ENCODE data around the gene MRPL1. TPM values are rescaled to one million over a fixed set of nuclear protein-coding genes. Genes with fewer than 3 reads are reported as not detected.

The MRPL1 gene
- total and polyA plus RNA-seq, 9 of the 15 experiments (the other 6 are each of a cell fraction or from before 2014, with no cell fraction given): 38.4 to 75.7 (median 63.7) TPM

DNA sequence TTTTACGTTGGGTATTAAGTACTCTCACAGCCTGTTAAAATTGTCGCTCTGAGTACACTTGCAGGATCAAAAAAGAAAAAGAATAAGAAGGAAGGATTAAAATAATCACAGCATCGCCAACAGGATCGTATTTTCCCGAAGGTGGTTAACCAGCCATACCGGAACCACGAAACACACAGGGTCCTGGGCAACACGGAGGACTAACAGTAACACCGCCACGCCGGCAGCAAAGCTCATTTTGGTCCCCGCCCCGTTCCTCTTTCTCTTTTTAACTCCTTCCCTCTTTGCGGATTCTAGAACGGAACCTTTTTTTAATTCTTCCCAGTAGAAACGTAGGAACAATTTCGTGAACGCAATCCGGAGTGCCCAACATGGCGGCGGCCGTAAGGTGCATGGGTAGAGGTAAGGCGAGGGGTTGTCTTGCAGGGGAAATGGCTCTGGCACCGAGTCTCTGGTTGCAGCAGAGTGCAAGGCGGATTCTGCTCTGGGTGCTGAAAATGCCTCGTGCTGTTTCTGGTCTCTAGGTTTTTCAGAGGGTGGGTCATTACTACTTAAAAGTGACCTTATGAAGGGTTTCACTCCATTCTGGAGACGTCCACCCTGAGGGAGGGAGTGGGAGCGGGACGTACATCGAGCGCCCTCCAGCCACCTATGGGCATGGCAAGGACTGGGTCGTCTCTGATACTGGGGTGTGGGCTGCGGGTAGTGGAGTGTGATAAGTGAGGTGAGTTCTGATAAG, at the start of gene MRPL1 (continued):
- TF ChIP-seq, protein P1, sequence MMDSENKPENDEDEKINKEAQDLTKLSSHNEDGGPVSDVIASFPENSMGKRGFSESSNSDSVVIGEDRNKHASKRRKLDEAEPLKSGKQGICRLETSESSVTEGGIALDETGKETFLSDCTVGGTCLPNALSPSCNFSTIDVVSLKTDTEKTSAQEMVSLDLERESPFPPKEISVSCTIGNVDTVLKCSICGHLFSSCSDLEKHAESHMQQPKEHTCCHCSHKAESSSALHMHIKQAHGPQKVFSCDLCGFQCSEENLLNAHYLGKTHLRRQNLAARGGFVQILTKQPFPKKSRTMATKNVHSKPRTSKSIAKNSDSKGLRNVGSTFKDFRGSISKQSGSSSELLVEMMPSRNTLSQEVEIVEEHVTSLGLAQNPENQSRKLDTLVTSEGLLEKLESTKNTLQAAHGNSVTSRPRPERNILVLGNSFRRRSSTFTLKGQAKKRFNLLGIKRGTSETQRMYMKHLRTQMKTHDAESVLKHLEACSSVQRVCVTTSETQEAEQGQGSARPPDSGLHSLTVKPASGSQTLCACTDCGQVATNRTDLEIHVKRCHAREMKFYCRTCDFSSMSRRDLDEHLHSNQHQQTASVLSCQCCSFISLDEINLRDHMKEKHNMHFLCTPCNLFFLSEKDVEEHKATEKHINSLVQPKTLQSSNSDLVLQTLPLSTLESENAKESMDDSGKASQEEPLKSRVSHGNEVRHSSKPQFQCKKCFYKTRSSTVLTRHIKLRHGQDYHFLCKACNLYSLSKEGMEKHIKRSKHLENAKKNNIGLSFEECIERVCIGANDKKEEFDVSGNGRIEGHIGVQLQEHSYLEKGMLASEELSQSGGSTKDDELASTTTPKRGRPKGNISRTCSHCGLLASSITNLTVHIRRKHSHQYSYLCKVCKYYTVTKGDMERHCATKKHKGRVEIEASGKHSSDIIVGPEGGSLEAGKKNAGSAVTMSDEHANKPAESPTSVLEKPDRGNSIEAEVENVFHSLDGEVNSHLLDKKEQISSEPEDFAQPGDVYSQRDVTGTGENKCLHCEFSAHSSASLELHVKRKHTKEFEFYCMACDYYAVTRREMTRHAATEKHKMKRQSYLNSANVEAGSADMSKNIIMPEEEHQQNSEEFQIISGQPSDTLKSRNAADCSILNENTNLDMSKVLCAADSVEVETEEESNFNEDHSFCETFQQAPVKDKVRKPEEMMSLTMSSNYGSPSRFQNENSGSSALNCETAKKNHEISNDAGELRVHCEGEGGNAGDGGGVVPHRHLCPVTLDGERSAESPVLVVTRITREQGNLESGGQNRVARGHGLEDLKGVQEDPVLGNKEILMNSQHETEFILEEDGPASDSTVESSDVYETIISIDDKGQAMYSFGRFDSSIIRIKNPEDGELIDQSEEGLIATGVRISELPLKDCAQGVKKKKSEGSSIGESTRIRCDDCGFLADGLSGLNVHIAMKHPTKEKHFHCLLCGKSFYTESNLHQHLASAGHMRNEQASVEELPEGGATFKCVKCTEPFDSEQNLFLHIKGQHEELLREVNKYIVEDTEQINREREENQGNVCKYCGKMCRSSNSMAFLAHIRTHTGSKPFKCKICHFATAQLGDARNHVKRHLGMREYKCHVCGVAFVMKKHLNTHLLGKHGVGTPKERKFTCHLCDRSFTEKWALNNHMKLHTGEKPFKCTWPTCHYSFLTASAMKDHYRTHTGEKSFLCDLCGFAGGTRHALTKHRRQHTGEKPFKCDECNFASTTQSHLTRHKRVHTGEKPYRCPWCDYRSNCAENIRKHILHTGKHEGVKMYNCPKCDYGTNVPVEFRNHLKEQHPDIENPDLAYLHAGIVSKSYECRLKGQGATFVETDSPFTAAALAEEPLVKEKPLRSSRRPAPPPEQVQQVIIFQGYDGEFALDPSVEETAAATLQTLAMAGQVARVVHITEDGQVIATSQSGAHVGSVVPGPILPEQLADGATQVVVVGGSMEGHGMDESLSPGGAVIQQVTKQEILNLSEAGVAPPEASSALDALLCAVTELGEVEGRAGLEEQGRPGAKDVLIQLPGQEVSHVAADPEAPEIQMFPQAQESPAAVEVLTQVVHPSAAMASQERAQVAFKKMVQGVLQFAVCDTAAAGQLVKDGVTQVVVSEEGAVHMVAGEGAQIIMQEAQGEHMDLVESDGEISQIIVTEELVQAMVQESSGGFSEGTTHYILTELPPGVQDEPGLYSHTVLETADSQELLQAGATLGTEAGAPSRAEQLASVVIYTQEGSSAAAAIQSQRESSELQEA (IDR thresholded peaks at IDR 0.05; ENCODE audit: low read depth): 0 out of 2 replicates have a peak, but pooled peaks have one; percentile 12
- TF ChIP-seq HCFC1 (IDR thresholded peaks at IDR 0.05; ENCODE audit: low read depth, low read length) (peak; percentile 88), KDM2B (CRISPR knock-in tag; IDR thresholded peaks at IDR 0.05) (no peak), LCOR (CRISPR knock-in tag; IDR thresholded peaks at IDR 0.05) (no peak), EZH2 (IDR thresholded peaks at IDR 0.05; ENCODE audit: borderline replicate concordance, low read depth, low read length) (no peak), ZNF586 (CRISPR knock-in tag; conservative IDR thresholded peaks at IDR 0.05) (no peak), TGIF2 (CRISPR knock-in tag; IDR thresholded peaks at IDR 0.05) (no peak), POLR3G (IDR thresholded peaks at IDR 0.05; ENCODE audit: extremely low read depth, insufficient read length, insufficient replicate concordance) (no peak), HDAC2 (IDR thresholded peaks at IDR 0.05) (peak; percentile 97), PHTF2 (CRISPR knock-in tag; IDR thresholded peaks at IDR 0.05) (no peak), TAF1 (IDR thresholded peaks at IDR 0.05; ENCODE audit: control insufficient read depth, extremely low read depth, insufficient read depth, low read length, severe bottlenecking) (peak; percentile 100), RNF2 (IDR thresholded peaks at IDR 0.05) (peak; percentile 81)
- TF ChIP-seq, protein P2, sequence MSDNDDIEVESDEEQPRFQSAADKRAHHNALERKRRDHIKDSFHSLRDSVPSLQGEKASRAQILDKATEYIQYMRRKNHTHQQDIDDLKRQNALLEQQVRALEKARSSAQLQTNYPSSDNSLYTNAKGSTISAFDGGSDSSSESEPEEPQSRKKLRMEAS (CRISPR knock-in tag; IDR thresholded peaks at IDR 0.05): peak; percentile 65
- TF ChIP-seq, protein P3, sequence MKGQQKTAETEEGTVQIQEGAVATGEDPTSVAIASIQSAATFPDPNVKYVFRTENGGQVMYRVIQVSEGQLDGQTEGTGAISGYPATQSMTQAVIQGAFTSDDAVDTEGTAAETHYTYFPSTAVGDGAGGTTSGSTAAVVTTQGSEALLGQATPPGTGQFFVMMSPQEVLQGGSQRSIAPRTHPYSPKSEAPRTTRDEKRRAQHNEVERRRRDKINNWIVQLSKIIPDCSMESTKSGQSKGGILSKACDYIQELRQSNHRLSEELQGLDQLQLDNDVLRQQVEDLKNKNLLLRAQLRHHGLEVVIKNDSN (CRISPR knock-in tag; IDR thresholded peaks at IDR 0.05): no peak
- TF ChIP-seq, protein P4, sequence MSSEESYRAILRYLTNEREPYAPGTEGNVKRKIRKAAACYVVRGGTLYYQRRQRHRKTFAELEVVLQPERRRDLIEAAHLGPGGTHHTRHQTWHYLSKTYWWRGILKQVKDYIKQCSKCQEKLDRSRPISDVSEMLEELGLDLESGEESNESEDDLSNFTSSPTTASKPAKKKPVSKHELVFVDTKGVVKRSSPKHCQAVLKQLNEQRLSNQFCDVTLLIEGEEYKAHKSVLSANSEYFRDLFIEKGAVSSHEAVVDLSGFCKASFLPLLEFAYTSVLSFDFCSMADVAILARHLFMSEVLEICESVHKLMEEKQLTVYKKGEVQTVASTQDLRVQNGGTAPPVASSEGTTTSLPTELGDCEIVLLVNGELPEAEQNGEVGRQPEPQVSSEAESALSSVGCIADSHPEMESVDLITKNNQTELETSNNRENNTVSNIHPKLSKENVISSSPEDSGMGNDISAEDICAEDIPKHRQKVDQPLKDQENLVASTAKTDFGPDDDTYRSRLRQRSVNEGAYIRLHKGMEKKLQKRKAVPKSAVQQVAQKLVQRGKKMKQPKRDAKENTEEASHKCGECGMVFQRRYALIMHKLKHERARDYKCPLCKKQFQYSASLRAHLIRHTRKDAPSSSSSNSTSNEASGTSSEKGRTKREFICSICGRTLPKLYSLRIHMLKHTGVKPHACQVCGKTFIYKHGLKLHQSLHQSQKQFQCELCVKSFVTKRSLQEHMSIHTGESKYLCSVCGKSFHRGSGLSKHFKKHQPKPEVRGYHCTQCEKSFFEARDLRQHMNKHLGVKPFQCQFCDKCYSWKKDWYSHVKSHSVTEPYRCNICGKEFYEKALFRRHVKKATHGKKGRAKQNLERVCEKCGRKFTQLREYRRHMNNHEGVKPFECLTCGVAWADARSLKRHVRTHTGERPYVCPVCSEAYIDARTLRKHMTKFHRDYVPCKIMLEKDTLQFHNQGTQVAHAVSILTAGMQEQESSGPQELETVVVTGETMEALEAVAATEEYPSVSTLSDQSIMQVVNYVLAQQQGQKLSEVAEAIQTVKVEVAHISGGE (CRISPR knock-in tag; IDR thresholded peaks at IDR 0.05): peak; percentile 94 to 100 (median 97)

Measured in K562 (cell line).